Hematopoietic multipotent progenitor cell treated with erythropoietin and hydrocortisone succinate and interleukin-3 and kit ligand, for 4 days (in vitro differentiated cells): ENCODE results near the gene N4BP2.
A peak's percentile ranks its signal among the peaks of the same experiment; 100 is the strongest.

ENCODE experiments used
- DNase-seq: peaks from one replicate; pipeline ENCODE4 v3.0.0-alpha.2; 2015

The N4BP2 gene

DNA sequence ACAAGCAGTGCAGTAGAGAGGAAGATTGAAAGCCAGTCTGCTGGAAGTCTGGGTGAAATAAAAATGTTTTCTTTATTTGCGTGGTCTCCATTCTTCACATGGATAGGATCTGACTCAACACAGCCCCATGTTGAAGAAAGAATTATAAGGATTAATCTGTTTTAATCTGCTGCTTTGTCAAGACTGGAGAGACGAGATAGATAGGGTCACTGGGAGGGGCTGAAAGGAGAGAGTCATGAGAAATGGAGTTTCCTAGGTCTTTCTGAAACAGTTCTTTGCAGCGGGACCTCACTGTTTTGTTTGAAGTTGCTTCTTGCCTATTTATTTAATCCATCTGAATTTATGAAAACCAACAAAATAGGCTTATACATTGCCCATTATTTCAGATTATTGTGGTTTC, 107.8 kb downstream of the N4BP2 start:
- DNase-seq: no peak

GRCh38 chr4:40165916-40166315, 109.3 kb downstream of the N4BP2 start:
- DNase-seq: no peak

- no peak for DNase-seq
Measured at GRCh38 chr4:40168070-40168469, 111.4 kb downstream of the N4BP2 start.

DNA sequence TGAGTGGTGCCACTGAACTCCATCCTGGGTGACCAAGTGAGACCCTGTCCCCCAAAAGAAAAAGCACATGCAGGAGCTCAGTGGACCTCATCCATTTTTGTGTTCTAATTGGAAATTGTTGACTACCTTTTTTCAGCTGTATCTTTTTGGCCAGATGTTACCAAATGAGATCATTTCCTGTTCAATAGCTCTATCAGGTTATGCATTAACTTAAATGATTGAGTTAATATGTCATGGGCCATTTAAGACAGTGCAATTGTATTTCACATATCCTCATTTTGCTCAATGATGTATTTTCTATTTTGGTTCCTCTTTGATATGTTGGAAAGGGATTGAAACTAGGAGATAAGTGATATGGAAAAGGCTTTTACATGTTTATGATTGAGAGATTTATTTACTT, 113.9 kb downstream of the N4BP2 start:
- DNase-seq: no peak

DNA sequence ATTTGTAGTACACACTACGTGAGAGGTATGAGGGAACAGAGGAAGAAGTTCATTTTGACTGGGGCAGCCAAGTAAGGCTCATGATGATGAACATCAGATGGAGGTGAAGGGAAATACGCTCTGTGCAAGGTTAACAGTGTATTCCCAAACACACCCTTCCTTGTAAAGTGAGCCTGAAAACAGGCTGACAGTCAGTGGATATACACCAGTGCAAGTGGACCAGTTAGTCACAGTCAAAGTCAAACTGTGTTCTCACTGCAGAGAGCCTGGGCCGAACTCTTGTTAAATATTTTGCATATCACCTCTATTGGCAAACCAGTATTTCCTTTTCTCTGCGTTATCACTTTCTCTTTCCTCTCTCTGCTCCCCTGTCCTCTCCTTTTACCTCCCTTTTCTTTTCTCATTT, 116.8 kb downstream of the N4BP2 start:
- DNase-seq: peak; percentile 43

- DNase-seq: no peak
Measured at GRCh38 chr4:40176602-40177001, 120.0 kb downstream of the N4BP2 start.

DNA sequence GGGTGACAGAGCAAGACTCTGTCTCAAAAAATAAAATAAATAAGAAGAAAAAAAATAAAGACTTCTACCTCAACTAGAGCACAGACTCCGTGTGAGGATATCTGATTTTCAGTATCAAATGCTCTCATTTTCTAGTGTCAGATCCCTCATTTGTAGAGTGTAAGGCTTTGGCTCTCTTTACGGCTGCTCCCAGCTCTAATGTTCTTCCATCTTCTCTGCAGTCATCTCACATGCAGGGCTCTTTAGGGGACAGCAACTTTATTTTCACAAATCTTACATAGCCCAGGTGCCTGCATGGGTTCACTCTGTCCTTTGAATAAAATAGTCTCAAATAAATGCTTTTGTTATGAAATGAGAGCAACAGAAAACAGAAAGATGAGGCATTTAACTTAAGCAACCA, 120.9 kb downstream of the N4BP2 start:
- DNase-seq: no peak

DNA sequence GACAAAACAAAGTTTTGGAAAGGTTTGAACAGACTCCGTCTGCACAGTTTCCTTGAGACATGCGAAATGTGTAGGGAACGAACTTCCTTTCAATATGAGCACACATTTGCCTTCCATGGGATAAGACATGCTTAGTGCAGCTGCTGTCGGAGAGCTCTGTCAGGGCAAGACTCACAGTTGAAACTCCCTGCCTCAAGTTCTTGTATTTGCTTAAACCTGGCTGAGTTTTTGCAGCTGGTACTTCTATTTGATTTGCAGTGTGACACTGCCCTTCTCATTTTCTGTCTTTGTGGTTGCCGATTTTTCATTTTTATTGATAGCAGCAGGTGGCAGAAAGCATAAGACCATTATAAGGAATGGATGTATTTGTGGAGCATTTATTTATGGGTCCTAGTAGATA, 122.0 kb downstream of the N4BP2 start:
- no peak for DNase-seq

DNA sequence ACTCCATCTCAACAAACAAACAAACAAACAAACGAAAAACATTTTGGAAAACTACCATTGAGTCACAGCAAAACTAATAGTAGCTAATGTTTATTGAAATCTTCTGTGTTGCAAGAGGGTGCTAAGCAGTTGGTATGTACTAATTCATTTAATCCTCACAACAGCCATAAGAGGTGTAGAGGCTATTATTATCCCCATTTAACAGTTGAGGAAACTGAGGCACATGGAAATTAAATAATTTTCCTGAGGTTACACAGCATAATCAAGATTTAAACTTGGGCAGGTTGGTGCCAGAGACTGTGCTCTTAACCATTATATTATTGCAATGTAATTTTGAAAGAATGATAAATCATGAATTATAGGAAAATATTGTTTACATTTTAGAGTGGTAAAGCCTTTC, 122.7 kb downstream of the N4BP2 start:
- no peak for DNase-seq

- peak; percentile 68 for DNase-seq
Measured at GRCh38 chr4:40180356-40180755, 123.7 kb downstream of the N4BP2 start.

DNA sequence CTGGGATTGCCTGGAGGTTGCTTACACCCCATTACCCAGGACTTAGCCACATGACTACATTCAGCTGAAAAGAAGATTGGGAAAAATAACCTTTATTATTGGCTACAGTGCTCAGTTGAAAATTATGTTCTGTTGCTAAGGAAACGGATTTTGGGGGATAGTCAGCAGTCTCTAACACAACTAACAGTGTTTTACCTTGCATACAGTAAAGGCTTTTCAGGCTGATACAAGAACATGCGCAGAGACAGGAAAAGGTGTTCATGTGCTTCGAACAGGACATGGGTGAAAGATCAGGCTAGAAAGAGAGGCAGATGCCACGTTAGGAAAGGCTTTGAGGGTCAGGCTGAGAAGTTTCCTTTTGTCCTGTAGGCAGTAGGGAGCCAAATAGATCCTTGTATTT, 125.4 kb downstream of the N4BP2 start:
- no peak for DNase-seq

DNA sequence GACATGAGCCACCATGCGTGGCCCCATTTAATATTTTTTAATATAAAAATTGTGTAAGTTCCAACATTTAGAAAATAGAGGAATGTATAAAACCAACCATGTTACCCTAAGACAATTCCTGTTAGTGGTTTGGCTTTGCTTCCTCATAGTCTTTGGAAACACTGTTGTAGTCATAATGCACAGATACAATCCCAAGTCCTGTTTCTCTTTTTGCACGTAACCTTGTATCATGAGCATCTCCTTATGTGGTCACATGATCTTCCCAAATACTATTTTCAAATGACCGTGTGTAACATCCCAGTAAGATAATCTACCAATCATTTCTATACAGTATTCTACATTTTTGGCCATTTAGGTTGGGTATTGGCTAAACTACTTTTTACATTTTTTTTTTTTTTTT, 126.3 kb downstream of the N4BP2 start:
- DNase-seq: no peak

DNA sequence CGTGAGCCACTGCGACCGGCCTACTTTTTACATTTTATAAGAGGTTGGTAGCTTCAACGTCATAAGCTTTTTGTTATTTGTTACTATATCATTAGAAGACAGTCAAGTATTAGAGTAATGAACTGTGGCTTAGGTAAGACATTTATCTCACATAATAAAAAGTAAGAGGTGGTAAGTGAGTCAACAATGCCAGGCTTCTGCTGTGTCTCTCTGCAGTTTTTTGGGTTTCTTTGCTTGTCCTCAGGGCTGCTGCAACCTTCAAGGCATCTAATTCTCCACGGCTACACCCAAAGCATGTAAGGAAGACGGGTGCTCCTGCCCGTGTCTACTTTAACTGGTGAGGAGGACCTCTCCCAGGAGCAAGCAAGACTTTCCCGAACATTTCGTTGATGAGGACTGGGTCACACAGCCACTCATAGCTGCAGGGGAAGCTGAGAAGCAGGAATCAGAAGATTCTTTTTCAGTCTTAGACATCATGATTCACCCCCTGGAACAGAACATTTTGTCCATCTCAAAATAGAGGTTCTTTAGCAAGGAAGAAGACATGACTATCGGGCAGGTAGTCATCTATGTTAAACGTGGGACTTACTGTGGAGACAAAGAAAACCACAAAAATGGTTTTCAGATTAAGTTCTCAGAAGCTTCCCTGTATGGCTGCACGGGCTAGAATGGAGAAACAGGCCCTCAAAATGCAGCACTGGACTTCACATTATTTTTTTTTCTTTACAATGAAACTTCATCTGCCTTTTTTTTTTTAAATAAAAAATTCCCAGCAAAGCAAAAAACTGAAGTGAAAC, 127.2 kb downstream of the N4BP2 start:
- peak; percentile 62 for DNase-seq

DNA sequence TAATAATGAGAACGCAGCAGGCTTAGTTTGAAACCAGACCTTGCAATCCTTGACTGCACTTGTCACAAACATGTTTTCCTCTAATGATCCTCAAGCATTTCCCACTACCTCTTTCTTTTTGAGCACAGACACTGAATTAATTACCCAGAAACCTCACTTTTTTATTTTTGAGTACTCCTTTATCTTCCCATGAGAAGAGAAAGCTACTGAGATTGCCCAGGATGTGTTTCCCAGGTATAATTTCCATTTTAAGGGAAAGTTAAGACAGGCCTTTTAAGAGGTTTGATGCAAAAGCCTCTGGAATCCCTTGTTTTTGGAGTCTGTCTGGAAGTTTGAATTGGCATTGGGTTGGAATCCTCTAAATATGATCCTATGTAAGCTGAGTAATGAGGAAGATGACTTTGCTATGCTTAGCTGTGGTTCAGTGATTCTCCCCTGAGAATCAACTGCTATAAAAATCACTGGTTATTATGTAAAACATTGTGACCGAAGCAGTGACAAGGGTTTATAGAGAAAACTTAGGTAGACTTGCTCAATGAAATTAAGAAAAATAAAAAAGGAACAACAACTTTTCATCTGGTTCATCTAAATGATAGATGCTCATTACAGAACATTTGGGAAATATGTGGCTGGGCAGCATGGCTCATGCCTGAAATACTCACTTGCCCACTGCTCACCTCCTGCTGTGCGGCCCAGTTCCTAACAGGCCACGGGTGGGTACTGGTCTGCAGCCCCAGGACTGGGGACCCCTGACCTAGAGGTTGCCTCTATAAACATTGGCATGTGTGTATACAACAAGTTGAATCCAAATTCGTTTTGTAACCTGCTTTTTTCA, 129.4 kb downstream of the N4BP2 start:
- DNase-seq: no peak

GRCh38 chr4:40186665-40187014, 130.0 kb downstream of the N4BP2 start:
- DNase-seq: no peak

DNA sequence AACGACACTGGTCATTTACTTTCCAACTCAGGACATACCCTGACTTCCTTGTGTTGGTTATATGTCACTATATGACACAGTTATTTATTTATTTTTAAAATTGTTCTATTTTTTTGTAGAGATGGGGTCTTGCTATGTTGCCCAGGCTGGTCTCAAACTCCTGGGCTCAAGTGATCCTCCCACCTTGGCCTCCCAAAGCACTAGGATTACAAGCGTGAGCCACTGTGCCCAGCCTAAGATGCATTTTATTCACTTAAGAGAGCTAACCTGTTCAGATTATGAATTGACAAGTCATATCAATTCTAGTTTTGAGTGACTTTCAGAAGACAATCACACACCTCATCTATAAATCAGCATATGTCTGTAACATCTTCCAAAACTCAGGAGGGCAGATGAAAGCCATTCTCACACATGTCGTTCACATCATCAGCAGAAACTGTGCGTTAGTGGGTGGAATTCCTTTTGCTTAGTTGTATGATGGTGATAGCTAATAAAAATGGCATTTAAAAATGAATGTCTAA, 130.8 kb downstream of the N4BP2 start:
- DNase-seq: no peak

- no peak for DNase-seq
Measured at GRCh38 chr4:40190019-40190418, 133.4 kb downstream of the N4BP2 start.

GRCh38 chr4:40190465-40190864, 133.8 kb downstream of the N4BP2 start:
- DNase-seq: no peak

DNA sequence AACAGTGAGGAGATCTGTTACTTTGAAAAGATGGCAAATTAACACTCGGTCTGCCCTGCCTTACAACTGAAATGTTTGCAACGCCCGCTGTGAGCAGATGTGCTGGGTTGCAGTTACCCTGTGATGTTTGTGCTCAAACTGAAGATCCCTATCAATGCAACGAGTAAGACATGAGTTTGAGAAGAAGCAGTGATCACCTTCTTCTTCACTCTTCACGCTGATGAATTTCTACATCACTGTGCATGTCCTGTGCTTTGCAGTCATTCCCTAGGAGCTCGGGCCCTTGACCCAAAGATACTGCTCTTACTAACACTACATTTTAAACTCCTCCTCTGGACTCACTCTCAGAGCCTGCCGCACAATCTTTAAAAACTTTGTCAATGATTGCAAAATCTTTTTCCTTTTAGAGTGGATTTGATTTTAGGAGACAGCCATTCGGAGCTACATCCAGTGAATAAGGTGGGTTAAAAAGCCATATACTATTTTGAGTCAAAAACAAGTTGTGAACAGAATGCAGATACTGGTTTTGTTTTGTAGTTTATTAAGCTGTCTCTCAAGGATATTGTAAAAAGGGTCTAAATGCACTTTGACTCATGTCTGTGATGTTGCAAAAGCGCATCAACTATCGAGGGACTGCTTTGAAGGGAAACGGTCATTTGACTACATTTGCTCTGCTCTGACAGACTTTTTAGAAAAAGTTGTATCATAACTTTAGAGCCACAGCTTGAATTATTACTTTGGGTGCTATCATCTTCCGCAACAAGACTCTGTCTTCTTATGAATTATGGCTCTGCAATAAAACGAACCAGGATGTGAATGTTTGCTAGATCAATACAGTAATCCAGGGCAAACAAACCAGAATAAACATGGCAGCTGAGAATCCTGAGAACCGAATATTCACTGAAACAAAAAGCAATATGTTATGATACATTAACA, 134.5 kb downstream of the N4BP2 start:
- peak; percentile 54 for DNase-seq

DNA sequence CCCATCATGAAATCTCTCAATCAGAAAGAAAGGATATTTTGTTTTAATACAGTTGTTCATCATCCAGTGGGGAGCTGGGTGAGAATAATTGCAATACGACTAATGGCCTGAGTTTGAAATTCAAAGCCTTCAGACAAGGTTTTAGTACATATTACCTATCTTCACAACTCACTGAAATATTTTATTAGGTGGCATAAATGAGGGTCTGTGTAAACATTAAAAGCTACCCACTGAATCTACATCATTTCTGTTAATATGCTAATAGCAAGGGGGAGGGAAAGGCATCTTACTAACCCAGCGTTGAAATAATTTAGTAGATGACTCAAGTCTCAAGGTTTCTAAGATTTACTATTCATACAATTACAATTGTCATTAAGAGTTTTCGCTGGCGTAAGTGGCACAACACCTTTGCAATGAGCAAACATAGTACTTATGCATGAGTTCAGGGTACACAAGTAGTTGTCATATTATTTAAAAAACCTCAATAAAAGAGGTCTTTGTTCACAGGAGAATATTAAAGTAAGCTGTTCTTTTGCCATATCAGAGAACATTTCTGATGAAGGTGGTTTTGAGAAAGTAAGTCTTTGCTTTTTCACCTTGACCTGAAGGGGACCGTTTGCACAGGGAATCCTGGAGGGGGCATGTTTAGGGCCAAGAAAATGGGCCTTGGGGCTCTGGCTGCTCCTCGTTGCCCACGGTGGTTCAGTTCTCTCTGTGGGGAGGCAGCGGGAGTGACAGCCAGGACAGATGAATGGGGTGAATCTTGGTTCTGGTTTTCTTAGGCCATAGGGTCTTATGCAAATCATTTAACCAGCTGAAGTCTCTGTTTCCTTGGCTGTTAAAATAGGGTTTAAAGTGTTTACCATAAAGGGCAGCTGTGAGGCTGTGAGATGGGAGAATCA, 135.7 kb downstream of the N4BP2 start:
- DNase-seq: no peak

DNA sequence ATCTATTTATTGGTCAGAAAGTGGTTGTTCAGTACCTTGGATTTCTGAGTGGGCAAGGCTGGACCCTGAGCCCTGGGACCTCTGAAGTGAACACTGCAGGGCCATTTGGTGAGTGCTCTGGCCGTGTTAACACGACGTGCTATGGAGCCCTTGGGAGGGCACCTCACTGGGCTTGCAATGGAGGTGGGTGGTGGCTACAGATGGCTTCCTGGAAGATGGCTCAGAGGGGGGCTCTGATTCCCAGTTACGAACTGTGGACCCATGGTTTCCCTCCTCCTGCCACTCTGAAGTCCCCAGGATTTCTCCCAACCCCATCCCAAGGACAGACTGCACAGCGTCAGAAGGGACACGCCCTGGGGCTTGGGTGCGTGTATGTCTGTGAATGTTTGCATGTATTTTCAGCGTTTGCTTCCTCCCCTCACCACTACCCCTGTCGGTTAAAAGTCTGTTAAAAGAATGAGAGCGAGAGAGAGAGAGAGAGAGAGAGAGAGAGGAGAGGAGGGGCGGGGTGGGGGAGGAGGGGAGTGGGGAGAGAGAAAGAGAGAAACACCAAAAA, 136.4 kb downstream of the N4BP2 start:
- DNase-seq: peak; percentile 75

- no peak for DNase-seq
Measured at GRCh38 chr4:40193578-40193977, 136.9 kb downstream of the N4BP2 start.
